Fibroblast of mammary gland (primary cell): ENCODE measurements around the gene PITX2.
A peak's percentile ranks its signal among the peaks of the same experiment; 100 is the strongest.

Source experiments
- DNase-seq: peaks from one replicate; pipeline ENCODE4 v3.0.0-alpha.2; 2010; ENCODE audit warnings: low read depth
- H3K4me3 ChIP-seq: 2 replicates; pipeline ENCODE4 v1.5.1; 2011; ENCODE audit warnings: low read depth, mild to moderate bottlenecking, low read length, moderate library complexity; ENCODE audit not compliant: control insufficient read depth
- CTCF ChIP-seq: conservative IDR thresholded peaks from 2 replicates; pipeline ENCODE4 v1.5.1; 2011; ENCODE audit warnings: low read depth, low read length, inconsistent platforms; ENCODE audit not compliant: control insufficient read depth, insufficient read depth

The PITX2 gene

GRCh38 chr4:110663738-110664444 is 41.0 kb upstream of the PITX2 start:
- no peak for TF ChIP-seq CTCF
- H3K4me3 ChIP-seq: no peak overlapping the region
- DNase-seq: peak; percentile 79

- no peak overlapping the region for H3K4me3 ChIP-seq
- DNase-seq: no peak
- no peak for TF ChIP-seq CTCF
Measured at GRCh38 chr4:110663206-110663605, 40.3 kb upstream of the PITX2 start.

GRCh38 chr4:110660755-110661154 is 37.9 kb upstream of the PITX2 start:
- no peak overlapping the region for H3K4me3 ChIP-seq
- DNase-seq: no peak
- TF ChIP-seq CTCF: no peak

- TF ChIP-seq CTCF: no peak
- H3K4me3 ChIP-seq: no peak overlapping the region
- no peak for DNase-seq
Measured at GRCh38 chr4:110654254-110654635, 31.4 kb upstream of the PITX2 start.

- no peak for TF ChIP-seq CTCF
- DNase-seq: no peak
Measured at GRCh38 chr4:110653321-110654253, 30.7 kb upstream of the PITX2 start.

GRCh38 chr4:110644008-110644407 is 21.1 kb upstream of the PITX2 start:
- no peak for TF ChIP-seq CTCF
- DNase-seq: no peak
- H3K4me3 ChIP-seq: no peak overlapping the region

More at GRCh38 chr4:110653321-110654253, 30.7 kb upstream of the PITX2 start:
- no peak overlapping the region for H3K4me3 ChIP-seq
